Uterus (tissue), 2 donors: ENCODE measurements around the gene GTF2I.

Experiments used
- CTCF ChIP-seq, 4 experiments: fragments of 200-600 bp in 2 of 4; fragments of 450-650 bp in 2 of 4; sonication (generic) in 2 of 4; IDR thresholded peaks; one replicate each; pipeline ENCODE4 v1.5.1; 2016 to 2019; ENCODE audit warnings: antibody characterized with exemption in 4 of 4, mild to moderate bottlenecking in 2 of 4, moderate library complexity in 1 of 4
- POLR2A ChIP-seq, 2 donors: fragments of 450-650 bp; IDR thresholded peaks; one replicate each; pipeline ENCODE4 v1.6.1; 2016; ENCODE audit warnings: antibody characterized with exemption in 2 of 2, mild to moderate bottlenecking in 1 of 2, moderate library complexity in 1 of 2

DNA sequence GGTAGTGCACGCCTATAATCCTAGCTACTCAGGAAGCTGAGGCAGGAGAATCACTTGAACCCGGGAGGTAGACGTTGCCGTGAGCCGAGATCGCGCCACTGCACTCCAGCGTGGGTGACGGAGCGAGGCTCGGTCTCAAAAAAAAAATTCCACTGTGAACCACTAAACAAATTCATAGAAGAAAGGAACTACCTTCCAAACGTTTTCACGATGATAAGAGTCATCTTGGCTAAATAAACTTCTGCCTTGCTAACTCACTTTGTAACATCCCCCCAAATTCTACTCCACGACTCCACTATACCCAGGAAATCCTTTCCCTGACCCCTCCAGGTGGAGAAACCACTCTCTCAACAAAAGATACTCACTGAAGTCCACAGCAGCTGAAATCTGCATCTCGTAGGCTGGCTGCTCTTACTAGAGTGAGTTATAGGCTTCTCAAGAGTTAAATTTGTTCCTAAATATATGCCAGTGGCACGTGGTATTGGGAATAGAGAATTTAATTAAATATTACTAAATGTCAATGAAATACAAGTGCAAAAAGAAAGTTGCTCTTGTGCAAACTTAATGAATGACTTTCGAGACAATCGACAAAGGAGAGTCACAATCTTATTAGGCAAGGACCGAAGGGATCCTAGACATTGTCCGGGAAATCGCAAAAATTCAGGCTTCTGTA, 1.6 kb upstream of the GTF2I start:
- TF ChIP-seq CTCF (IDR thresholded peaks at IDR 0.05) (no peak), POLR2A (IDR thresholded peaks at IDR 0.05) (no peak)
